ENCODE measurements around the gene PAPOLG. TPM values are rescaled to one million over a fixed set of nuclear protein-coding genes. Genes with fewer than 3 reads are reported as not detected.
A peak's percentile ranks its signal among the peaks of the same experiment; 100 is the strongest.

PAPOLG gene
- total RNA-seq, 6 experiments from 2014 or later = 6.6 to 10.0 (median 8.6) TPM

DNA sequence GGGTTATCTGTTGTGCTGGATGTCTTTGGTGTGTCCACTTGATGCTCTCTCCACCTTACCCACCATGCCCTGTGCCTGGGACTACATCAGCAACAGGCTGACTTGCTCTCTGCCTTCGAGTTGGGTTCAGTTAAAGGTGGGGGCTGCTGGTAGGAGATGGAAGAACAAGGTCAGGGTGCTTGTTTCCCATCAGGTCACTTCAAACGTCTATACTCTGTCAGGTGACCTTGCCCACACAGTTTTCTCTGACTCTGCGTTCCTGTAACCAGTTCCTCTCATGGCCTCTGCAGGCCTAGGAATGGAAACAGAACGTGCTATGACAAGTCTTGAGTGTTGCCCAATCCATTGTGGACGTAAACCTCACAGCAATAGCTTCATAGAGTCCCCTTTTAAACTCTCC, 38.4 kb upstream of the PAPOLG start:
- H3K27ac Mint-ChIP-seq = no peak overlapping the region
- no peaks in the 10 kb centered on the region for H3K9me3 Mint-ChIP-seq
- DNase-seq = no peak
- no peaks in the 10 kb centered on the region for H3K36me3 Mint-ChIP-seq (ENCODE audit: low read depth)
- no peak for TF ChIP-seq CTCF (IDR thresholded peaks at IDR 0.05)
- peaks cover 5% of the 10 kb centered on the region for H3K27me3 Mint-ChIP-seq (ENCODE audit: insufficient read depth)
- H3K4me3 Mint-ChIP-seq = no peak overlapping the region
- no peaks in the 10 kb centered on the region for H3K4me1 Mint-ChIP-seq (ENCODE audit: low read depth)

DNA sequence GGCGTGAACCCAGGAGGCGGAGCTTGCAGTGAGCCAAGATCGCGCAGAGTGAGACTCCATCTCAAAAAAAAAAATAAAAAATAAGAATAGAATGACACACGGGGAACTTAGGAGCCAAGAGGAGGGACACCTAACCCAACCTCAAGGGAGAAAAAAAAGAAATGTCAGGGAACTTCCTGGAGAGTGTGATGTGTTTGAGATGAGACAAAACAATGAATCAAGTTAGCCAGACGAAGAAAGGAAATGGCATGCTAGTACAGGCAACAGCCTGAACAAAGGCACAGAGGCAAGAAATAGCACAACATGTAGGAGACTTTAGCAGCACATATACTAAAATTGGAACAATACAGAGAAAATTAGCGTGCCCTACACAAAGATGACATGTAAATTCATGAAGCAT, 36.7 kb upstream of the PAPOLG start:
- peaks cover 5% of the 10 kb centered on the region; the same call in 1 of the 2 replicates for H3K9me3 Mint-ChIP-seq
- H3K27ac Mint-ChIP-seq = no peak overlapping the region
- H3K36me3 Mint-ChIP-seq (ENCODE audit: low read depth) = no peaks in the 10 kb centered on the region
- no peak overlapping the region for H3K4me3 Mint-ChIP-seq
- TF ChIP-seq CTCF (IDR thresholded peaks at IDR 0.05) = no peak
- peaks cover 5% of the 10 kb centered on the region for H3K27me3 Mint-ChIP-seq (ENCODE audit: insufficient read depth)
- no peak for DNase-seq
- H3K4me1 Mint-ChIP-seq (ENCODE audit: low read depth) = no peaks in the 10 kb centered on the region

- Mint-ChIP-seq H3K36me3 (ENCODE audit: low read depth) (no peaks in the 10 kb centered on the region), H3K9me3 (peaks cover 9% of the 10 kb centered on the region), H3K27me3 (ENCODE audit: insufficient read depth) (peaks cover 12% of the 10 kb centered on the region), H3K4me1 (ENCODE audit: low read depth) (no peaks in the 10 kb centered on the region), H3K27ac (no peak overlapping the region), H3K4me3 (no peak overlapping the region)
- no peak for TF ChIP-seq CTCF (IDR thresholded peaks at IDR 0.05)
- DNase-seq = no peak
These were observed 30.6 kb upstream of the PAPOLG start for GRCh38 chr2:60725466-60725865.

DNA sequence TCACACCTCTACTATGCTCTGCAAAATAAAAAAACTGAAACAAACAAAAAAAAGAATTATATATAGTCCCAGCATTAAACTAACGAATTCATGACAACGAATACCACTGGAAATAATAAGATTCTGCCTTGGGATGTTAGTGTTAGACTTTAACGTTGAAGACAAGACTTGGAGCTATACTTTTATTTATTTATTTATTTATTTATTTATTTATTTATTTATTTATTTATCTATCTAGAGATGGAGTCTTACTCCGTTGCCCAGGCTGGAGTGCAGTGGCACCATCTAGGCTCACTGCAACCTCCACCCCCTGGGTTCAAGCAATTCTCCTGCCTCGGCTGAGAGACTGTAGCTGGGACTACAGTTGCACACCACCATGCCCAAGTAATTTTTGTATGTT, 27.2 kb upstream of the PAPOLG start:
- H3K36me3 Mint-ChIP-seq (ENCODE audit: low read depth) = no peaks in the 10 kb centered on the region
- DNase-seq = no peak
- H3K4me3 Mint-ChIP-seq = no peak overlapping the region
- peaks cover 10% of the 10 kb centered on the region for H3K27me3 Mint-ChIP-seq (ENCODE audit: insufficient read depth)
- no peaks in the 10 kb centered on the region for H3K4me1 Mint-ChIP-seq (ENCODE audit: low read depth)
- TF ChIP-seq CTCF (IDR thresholded peaks at IDR 0.05) = no peak
- no peak overlapping the region for H3K27ac Mint-ChIP-seq
- H3K9me3 Mint-ChIP-seq = peaks cover 8% of the 10 kb centered on the region

- Mint-ChIP-seq H3K27me3 (ENCODE audit: insufficient read depth) (peaks cover 15% of the 10 kb centered on the region), H3K4me3 (peak overlapping the region; percentile 69), H3K27ac (no peak overlapping the region), H3K4me1 (ENCODE audit: low read depth) (peaks cover 6% of the 10 kb centered on the region), H3K9me3 (peaks cover 3% of the 10 kb centered on the region; the same call in 1 of the 2 replicates), H3K36me3 (ENCODE audit: low read depth) (no peaks in the 10 kb centered on the region)
- DNase-seq = no peak
- TF ChIP-seq CTCF (IDR thresholded peaks at IDR 0.05) = no peak
These were observed 20.4 kb upstream of the PAPOLG start for GRCh38 chr2:60735496-60736250.
